T-cell (primary cell): Measurements from ENCODE around the gene OBI1. TPM values are rescaled to one million over a fixed set of nuclear protein-coding genes. Genes with fewer than 3 reads are reported as not detected.

Experiments
- ATAC-seq, 4 experiments: fragments of 200-7000 bp in 3 of 4; fragments of 150-1000 bp in 1 of 4; cut with Tn5 transposase; replicated peaks in 1 of 4; 1 replicate in 3 of 4; 2 replicates in 1 of 4; pipeline ENCODE4 v1.10.0; 2021; ENCODE audit warnings: moderate library complexity in 3 of 4, mild to moderate bottlenecking in 2 of 4, moderate number of reproducible peaks in 1 of 4
- CTCF ChIA-PET, 2 donors: fragments of 300-600 bp; sonication (Branson Sonifier 250); formaldehyde crosslinking; loops; one replicate each; lab custom pipeline; 2022; ENCODE audit warnings: antibody characterized with exemption in 2 of 2; lab: Charles Lee
- POLR2A ChIA-PET, 2 donors: fragments of 300-600 bp; sonication (Branson Sonifier 250); formaldehyde crosslinking; loops; one replicate each; lab custom pipeline; 2022; ENCODE audit warnings: antibody characterized with exemption in 2 of 2; lab: Charles Lee
- DNase-seq, 35 experiments: peaks; one replicate each; pipeline versions ENCODE4 v3.0.0 to v3.0.0-alpha.2; 2013 to 2023
- H3K27ac ChIP-seq: one replicate; pipeline ENCODE4 v1.5.1; 2013; ENCODE audit warnings: low read length
- H3K27me3 ChIP-seq, 2 experiments: replicated peaks in 1 of 2; 1 replicate in 1 of 2; 2 replicates in 1 of 2; pipeline versions ENCODE4 v1.6.1 to v1.7.0; 2013; ENCODE audit warnings: low read length in 1 of 2, mixed read lengths in 1 of 2; ENCODE audit not compliant: control insufficient read depth in 2 of 2, insufficient read depth in 2 of 2; ENCODE audit errors: extremely low read depth in 1 of 2
- H3K36me3 ChIP-seq, 2 donors: 1 replicate in 1 of 2; 2 replicates in 1 of 2; pipeline versions ENCODE4 v1.6.1 to v1.7.0; 2013; ENCODE audit warnings: low read length in 1 of 2; ENCODE audit not compliant: control insufficient read depth in 2 of 2, insufficient read depth in 1 of 2; ENCODE audit errors: extremely low read depth in 1 of 2
- H3K4me1 ChIP-seq, 2 experiments: 1 replicate in 1 of 2; 2 replicates in 1 of 2; pipeline versions ENCODE4 v1.6.1 to v1.7.0; 2013; ENCODE audit warnings: low read length in 2 of 2, mixed read lengths in 1 of 2; ENCODE audit not compliant: insufficient read depth in 2 of 2, control insufficient read depth in 1 of 2; ENCODE audit errors: extremely low read depth in 1 of 2
- H3K4me3 ChIP-seq, 2 donors: 1 replicate in 1 of 2; 2 replicates in 1 of 2; pipeline versions ENCODE4 v1.5.1 to v1.7.0; 2013; ENCODE audit warnings: mild to moderate bottlenecking in 2 of 2, low read length in 1 of 2, moderate library complexity in 1 of 2; ENCODE audit not compliant: control insufficient read depth in 1 of 2; ENCODE audit errors: extremely low read depth in 1 of 2
- H3K9me3 ChIP-seq: 2 replicates; pipeline ENCODE4 v1.7.0; 2013
- H3K27ac Mint-ChIP-seq, 2 donors: one replicate each; pipeline ENCODE4 v1.8.0; 2020 to 2021; ENCODE audit warnings: mild to moderate bottlenecking in 2 of 2, mixed read lengths in 2 of 2
- H3K27me3 Mint-ChIP-seq, 2 donors: one replicate each; pipeline ENCODE4 v1.8.0; 2021 to 2022; ENCODE audit warnings: mixed read lengths in 2 of 2
- H3K36me3 Mint-ChIP-seq: one replicate; pipeline ENCODE4 v1.8.0; 2021; ENCODE audit warnings: mixed read lengths
- H3K4me1 Mint-ChIP-seq, 3 donors: one replicate each; pipeline ENCODE4 v1.8.0; 2020 to 2022; ENCODE audit warnings: mixed read lengths in 3 of 3, mild to moderate bottlenecking in 1 of 3
- H3K4me3 Mint-ChIP-seq, 3 donors: one replicate each; pipeline ENCODE4 v1.8.0; 2020 to 2022; ENCODE audit warnings: mild to moderate bottlenecking in 3 of 3, mixed read lengths in 3 of 3, moderate library complexity in 3 of 3
- H3K9me3 Mint-ChIP-seq, 3 donors: one replicate each; pipeline ENCODE4 v1.8.0; 2020 to 2022; ENCODE audit warnings: mixed read lengths in 3 of 3
- WGBS: methylation state at CpG from one replicate; pipeline ENCODE4 v1.1.5; 2013; ENCODE audit warnings: missing lambda C conversion rate; ENCODE audit not compliant: insufficient coverage; 5-methylcytosine and 5-hydroxymethylcytosine counted together
- total RNA-seq, 35 experiments: library from RNA in 6 of 35; stranded (reverse) in 6 of 35; fragments of 120-200 nt in 1 of 35; gene quantifications; one replicate each; pipeline versions ENCODE4 v1.2.1 to v1.2.4 and lab custom pipeline; 2013 to 2026

The OBI1 gene
- total RNA-seq, 5 donors from 2014 or later (not counting 1 experiment from before 2014, with no cell fraction given): 4.8 to 14.3 (median 12.3) TPM

- H3K9me3 ChIP-seq: no peaks in the 10 kb centered on the region
- H3K4me1 Mint-ChIP-seq: no peaks in the 10 kb centered on the region
- no peaks in the 10 kb centered on the region for H3K27me3 ChIP-seq
- H3K36me3 Mint-ChIP-seq: no peaks in the 10 kb centered on the region
- H3K4me3 Mint-ChIP-seq: no peak overlapping the region
- no peak overlapping the region for H3K27ac ChIP-seq
- H3K27ac Mint-ChIP-seq: no peak overlapping the region
- POLR2A ChIA-PET: no interaction called here
- H3K27me3 Mint-ChIP-seq: peaks cover 16 to 26% of the 10 kb centered on the region in 2 donors
- DNase-seq (no peak), ATAC-seq (no peak)
- no peak overlapping the region for H3K4me3 ChIP-seq
- CTCF ChIA-PET: no interaction called here
- H3K9me3 Mint-ChIP-seq: no peaks in the 10 kb centered on the region
- no CpG with 5 or more reads among the region's 5 CpGs for WGBS
- H3K4me1 ChIP-seq: no peaks in the 10 kb centered on the region
- H3K36me3 ChIP-seq: no peaks in the 10 kb centered on the region
Observed at GRCh38 chr13:78566631-78567030, 92.3 kb downstream of the OBI1 start.

Other genes starting within 250 kb of the OBI1 start
- gene POU4F1, start 55.6 kb downstream of the OBI1 start, total RNA-seq: under 1 TPM in 4 of 5 donors, not detected in 1; 0.07 to 0.13 (median 0.10) TPM